ENCODE measurements around the gene NTF4.

NTF4 gene

GRCh38 chr19:49103331-49104085 lies 38.9 kb upstream of the NTF4 start:
- Histone ChIP-seq H3K27ac (no peak overlapping the region), H3K27me3 (no peaks in the 10 kb centered on the region), H3K4me3 (ENCODE audit: low read depth in 1 of 2, low read length in 1 of 2) (no peak overlapping the region), H3K4me1 (ENCODE audit: control insufficient read depth in 1 of 2, insufficient read depth in 1 of 2, low read depth in 1 of 2, low read length in 1 of 2) (no peaks in the 10 kb centered on the region), H3K9me3 (no peaks in the 10 kb centered on the region), H3K36me3 (peaks cover 98% of the 10 kb centered on the region)
- no peak for TF ChIP-seq CTCF (IDR thresholded peaks at IDR 0.05)

DNA sequence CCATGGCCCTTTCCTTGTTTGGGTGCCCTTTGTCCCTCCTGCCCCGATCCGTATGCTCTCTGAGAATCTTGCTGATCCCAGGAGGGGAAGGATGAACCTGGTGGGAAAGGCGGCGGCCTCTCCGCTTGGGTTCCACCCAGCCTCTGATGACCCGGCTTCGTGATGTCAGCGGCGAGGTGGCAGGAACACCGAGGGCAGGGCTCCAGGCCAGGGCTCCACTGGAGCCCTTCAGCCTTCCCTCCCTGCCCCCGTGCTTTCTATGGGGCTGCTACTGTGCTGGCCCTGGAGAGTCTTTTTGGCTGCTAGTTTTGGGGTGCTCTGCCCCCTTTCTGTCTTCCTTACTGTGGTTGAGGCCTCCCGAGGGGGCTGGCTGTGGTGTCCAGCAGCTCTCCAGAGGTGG lies 37.7 kb upstream of the NTF4 start:
- no peaks in the 10 kb centered on the region for H3K4me1 ChIP-seq (ENCODE audit: control insufficient read depth in 1 of 2, insufficient read depth in 1 of 2, low read depth in 1 of 2, low read length in 1 of 2)
- H3K27me3 ChIP-seq: no peaks in the 10 kb centered on the region
- H3K27ac ChIP-seq: no peak overlapping the region
- H3K4me3 ChIP-seq (ENCODE audit: low read depth in 1 of 2, low read length in 1 of 2): no peak overlapping the region
- H3K9me3 ChIP-seq: no peaks in the 10 kb centered on the region
- no peak for TF ChIP-seq CTCF (IDR thresholded peaks at IDR 0.05)
- peaks cover 95% of the 10 kb centered on the region for H3K36me3 ChIP-seq

- H3K27ac ChIP-seq: no peak overlapping the region
- H3K27me3 ChIP-seq: no peaks in the 10 kb centered on the region
- no peaks in the 10 kb centered on the region for H3K9me3 ChIP-seq
- no peak for TF ChIP-seq CTCF (IDR thresholded peaks at IDR 0.05)
- H3K36me3 ChIP-seq: peaks cover 95% of the 10 kb centered on the region
- no peaks in the 10 kb centered on the region for H3K4me1 ChIP-seq (ENCODE audit: control insufficient read depth in 1 of 2, insufficient read depth in 1 of 2, low read depth in 1 of 2, low read length in 1 of 2)
- no peak overlapping the region for H3K4me3 ChIP-seq (ENCODE audit: low read depth in 1 of 2, low read length in 1 of 2)
Observed at GRCh38 chr19:49101160-49101559, 36.5 kb upstream of the NTF4 start.

GRCh38 chr19:49098795-49099194 lies 34.2 kb upstream of the NTF4 start:
- no peaks in the 10 kb centered on the region for H3K9me3 ChIP-seq

DNA sequence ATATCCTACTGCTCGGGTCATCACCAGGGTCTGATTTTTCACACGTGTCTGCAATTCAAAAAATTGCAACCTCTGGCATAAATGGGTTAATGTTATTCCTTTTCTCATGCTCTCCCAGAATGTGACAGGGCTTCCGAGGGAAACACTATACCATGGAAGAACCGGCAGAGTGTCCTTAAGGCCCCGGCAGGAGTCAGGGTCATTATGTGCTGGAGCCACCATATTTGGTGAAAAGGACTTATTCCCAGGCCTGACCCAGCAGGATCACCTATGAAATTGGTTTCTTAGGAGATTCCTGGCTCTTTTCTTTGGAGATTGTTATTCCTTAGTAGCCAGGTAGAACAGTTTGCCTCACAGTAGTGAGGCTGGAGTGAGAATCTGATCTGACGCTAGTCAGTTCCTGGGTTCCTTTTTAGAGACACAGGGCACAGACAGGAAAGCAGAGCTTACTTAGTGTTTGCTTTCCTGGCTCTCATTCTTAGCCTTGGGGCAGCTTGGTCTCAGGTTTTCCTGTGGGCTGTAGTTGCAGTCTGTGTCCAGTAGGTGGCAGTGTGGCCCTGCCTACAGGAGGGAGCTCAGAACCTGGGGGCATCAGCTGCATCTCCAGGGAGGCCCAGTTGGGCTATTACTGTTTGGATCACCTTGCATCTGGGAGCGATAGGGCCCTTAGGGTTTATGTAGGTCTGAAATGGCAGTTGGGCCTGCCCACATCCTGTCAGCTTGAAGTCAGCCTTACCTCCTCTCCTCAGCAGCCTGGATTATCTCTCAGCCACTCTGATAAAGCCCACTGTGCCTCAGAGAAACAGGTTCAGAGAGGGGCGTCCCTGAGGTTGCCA lies 33.1 kb upstream of the NTF4 start:
- H3K4me1 ChIP-seq (ENCODE audit: control insufficient read depth in 1 of 2, insufficient read depth in 1 of 2, low read depth in 1 of 2, low read length in 1 of 2): no peaks in the 10 kb centered on the region
- TF ChIP-seq CTCF (IDR thresholded peaks at IDR 0.05): peak; percentile 97
- H3K9me3 ChIP-seq: no peaks in the 10 kb centered on the region
- H3K27ac ChIP-seq: no peak overlapping the region
- no peak overlapping the region for H3K4me3 ChIP-seq (ENCODE audit: low read depth in 1 of 2, low read length in 1 of 2)
- H3K27me3 ChIP-seq: no peaks in the 10 kb centered on the region
- H3K36me3 ChIP-seq: peaks cover 90% of the 10 kb centered on the region

More at GRCh38 chr19:49098795-49099194, 34.2 kb upstream of the NTF4 start:
- H3K27ac ChIP-seq: no peak overlapping the region
- no peak for TF ChIP-seq CTCF (IDR thresholded peaks at IDR 0.05)
- H3K36me3 ChIP-seq: peaks cover 93% of the 10 kb centered on the region
- no peak overlapping the region for H3K4me3 ChIP-seq (ENCODE audit: low read depth in 1 of 2, low read length in 1 of 2)
- no peaks in the 10 kb centered on the region for H3K4me1 ChIP-seq (ENCODE audit: control insufficient read depth in 1 of 2, insufficient read depth in 1 of 2, low read depth in 1 of 2, low read length in 1 of 2)
- no peaks in the 10 kb centered on the region for H3K27me3 ChIP-seq

Measured in neutrophil (primary cell).